GM12873 (cell line): ENCODE data around the gene ZWILCH.

Source experiments
- CTCF ChIP-seq: IDR thresholded peaks from 2 replicates; pipeline ENCODE4 v1.5.1; 2012; ENCODE audit warnings: low read depth, mild to moderate bottlenecking, moderate library complexity, low read length, control low read depth; ENCODE audit not compliant: insufficient read depth; ENCODE audit errors: missing control alignments

The ZWILCH gene

GRCh38 chr15:66572146-66572545, 67.0 kb downstream of the ZWILCH start:
- TF ChIP-seq CTCF = no peak

GRCh38 chr15:66573348-66573718, 68.2 kb downstream of the ZWILCH start:
- TF ChIP-seq CTCF = no peak

GRCh38 chr15:66573719-66574595, 68.8 kb downstream of the ZWILCH start:
- no peak for TF ChIP-seq CTCF

- TF ChIP-seq CTCF = no peak
These were observed 69.4 kb downstream of the ZWILCH start for GRCh38 chr15:66574596-66574950.

GRCh38 chr15:66578286-66578875, 73.3 kb downstream of the ZWILCH start:
- no peak for TF ChIP-seq CTCF

GRCh38 chr15:66580643-66581042, 75.5 kb downstream of the ZWILCH start:
- TF ChIP-seq CTCF = no peak

GRCh38 chr15:66581972-66582537, 76.9 kb downstream of the ZWILCH start:
- TF ChIP-seq CTCF = no peak
